IPS DF 6.9 (cell line): ENCODE data around the gene DLGAP1.

Experiments used
- DNase-seq: peaks from one replicate; pipeline ENCODE4 v3.0.0-alpha.2; 2013; ENCODE audit warnings: low read depth, low spot score
- H3K27ac ChIP-seq: one replicate; pipeline ENCODE4 v1.5.1; 2013; ENCODE audit warnings: low read length, control low read depth
- H3K27me3 ChIP-seq: 2 replicates; pipeline ENCODE4 v1.6.1; 2013; ENCODE audit warnings: mild to moderate bottlenecking, low read length; ENCODE audit not compliant: control insufficient read depth, insufficient read depth
- H3K36me3 ChIP-seq: 2 replicates; pipeline ENCODE4 v1.6.1; 2013; ENCODE audit warnings: low read length; ENCODE audit not compliant: control insufficient read depth, insufficient read depth
- H3K4me1 ChIP-seq: 2 replicates; pipeline ENCODE4 v1.6.1; 2013; ENCODE audit warnings: low read length; ENCODE audit not compliant: control insufficient read depth, insufficient read depth
- H3K4me3 ChIP-seq: 2 replicates; pipeline ENCODE4 v1.5.1; 2013; ENCODE audit warnings: mild to moderate bottlenecking, low read length
- H3K9me3 ChIP-seq: 2 replicates; pipeline ENCODE4 v1.6.1; 2013; ENCODE audit warnings: low read length, inconsistent platforms; ENCODE audit not compliant: control insufficient read depth, insufficient read depth
- WGBS: extraction: QIAGEN DNeasy Blood & Tissue Kit; methylation state at CpG from one replicate; pipeline ENCODE4 v1.1.7; 2013; ENCODE audit warnings: mixed read lengths, missing lambda C conversion rate; ENCODE audit not compliant: insufficient read length, insufficient coverage; 5-methylcytosine and 5-hydroxymethylcytosine counted together

Gene DLGAP1

GRCh38 chr18:4196351-4196750 lies 258.8 kb downstream of the DLGAP1 start:
- H3K36me3 ChIP-seq = no peaks in the 10 kb centered on the region
- no peak for DNase-seq
- H3K4me1 ChIP-seq = peaks cover 2% of the 10 kb centered on the region; the same call in 1 of the 2 replicates
- H3K27me3 ChIP-seq = no peaks in the 10 kb centered on the region
- no peak overlapping the region for H3K27ac ChIP-seq
- no peak overlapping the region for H3K4me3 ChIP-seq
- no CpG with 5 or more reads among the region's 4 CpGs for WGBS
- no peaks in the 10 kb centered on the region for H3K9me3 ChIP-seq

- no peak for DNase-seq
- WGBS = no CpG with 5 or more reads among the region's 3 CpGs
- Histone ChIP-seq H3K4me3 (no peak overlapping the region), H3K36me3 (no peaks in the 10 kb centered on the region), H3K27ac (no peak overlapping the region), H3K27me3 (no peaks in the 10 kb centered on the region), H3K4me1 (peaks cover 2% of the 10 kb centered on the region; the same call in 1 of the 2 replicates), H3K9me3 (no peaks in the 10 kb centered on the region)
Measured at GRCh38 chr18:4193086-4193485, 262.0 kb downstream of the DLGAP1 start.

GRCh38 chr18:4181882-4182568 lies 273.1 kb downstream of the DLGAP1 start:
- no peaks in the 10 kb centered on the region for H3K9me3 ChIP-seq
- no CpG with 5 or more reads among the region's 7 CpGs for WGBS
- no peak overlapping the region for H3K4me3 ChIP-seq
- peak; percentile 33 for DNase-seq
- no peaks in the 10 kb centered on the region for H3K27me3 ChIP-seq
- H3K27ac ChIP-seq = no peak overlapping the region
- H3K36me3 ChIP-seq = no peaks in the 10 kb centered on the region
- no peaks in the 10 kb centered on the region; the same call in 1 of the 2 replicates for H3K4me1 ChIP-seq

- DNase-seq = no peak
Measured at GRCh38 chr18:4181086-4181485, 274.0 kb downstream of the DLGAP1 start.

GRCh38 chr18:4172196-4173100 lies 282.7 kb downstream of the DLGAP1 start:
- no peaks in the 10 kb centered on the region for H3K9me3 ChIP-seq
- no peaks in the 10 kb centered on the region for H3K4me1 ChIP-seq

More at GRCh38 chr18:4181086-4181485, 274.0 kb downstream of the DLGAP1 start:
- Histone ChIP-seq H3K9me3 (no peaks in the 10 kb centered on the region), H3K36me3 (no peaks in the 10 kb centered on the region), H3K27ac (no peak overlapping the region), H3K4me3 (no peak overlapping the region), H3K4me1 (no peaks in the 10 kb centered on the region; the same call in 1 of the 2 replicates), H3K27me3 (no peaks in the 10 kb centered on the region)
- no CpG with 5 or more reads among the region's 3 CpGs for WGBS

GRCh38 chr18:4157352-4157751 lies 297.8 kb downstream of the DLGAP1 start:
- Histone ChIP-seq H3K27ac (no peak overlapping the region), H3K36me3 (no peaks in the 10 kb centered on the region), H3K27me3 (no peaks in the 10 kb centered on the region), H3K4me1 (peaks cover 3% of the 10 kb centered on the region), H3K9me3 (no peaks in the 10 kb centered on the region), H3K4me3 (no peak overlapping the region)
- no peak for DNase-seq
- no CpG with 5 or more reads among the region's 4 CpGs for WGBS

More at GRCh38 chr18:4172196-4173100, 282.7 kb downstream of the DLGAP1 start:
- Histone ChIP-seq H3K4me3 (no peak overlapping the region), H3K36me3 (no peaks in the 10 kb centered on the region), H3K27ac (no peak overlapping the region), H3K27me3 (no peaks in the 10 kb centered on the region)
- DNase-seq = no peak
- WGBS = no CpG with 5 or more reads among the region's 6 CpGs

GRCh38 chr18:4146797-4147196 lies 308.3 kb downstream of the DLGAP1 start:
- H3K36me3 ChIP-seq = no peaks in the 10 kb centered on the region
- WGBS = no CpG with 5 or more reads among the region's 1 CpG
- H3K9me3 ChIP-seq = no peaks in the 10 kb centered on the region
- no peak for DNase-seq
- no peak overlapping the region for H3K27ac ChIP-seq
- no peaks in the 10 kb centered on the region for H3K27me3 ChIP-seq
- H3K4me1 ChIP-seq = peaks cover 4% of the 10 kb centered on the region
- no peak overlapping the region for H3K4me3 ChIP-seq

- no peak for DNase-seq
- no peak overlapping the region for H3K4me3 ChIP-seq
- peaks cover 3% of the 10 kb centered on the region; the same call in 1 of the 2 replicates for H3K4me1 ChIP-seq
- H3K27me3 ChIP-seq = no peaks in the 10 kb centered on the region
- H3K36me3 ChIP-seq = no peaks in the 10 kb centered on the region
- no CpG with 5 or more reads among the region's 1 CpG for WGBS
- no peak overlapping the region for H3K27ac ChIP-seq
- no peaks in the 10 kb centered on the region for H3K9me3 ChIP-seq
Measured at GRCh38 chr18:4144201-4144600, 310.9 kb downstream of the DLGAP1 start.

GRCh38 chr18:4143585-4143984 lies 311.5 kb downstream of the DLGAP1 start:
- Histone ChIP-seq H3K27me3 (no peaks in the 10 kb centered on the region), H3K9me3 (no peaks in the 10 kb centered on the region), H3K4me1 (peaks cover 3% of the 10 kb centered on the region; the same call in 1 of the 2 replicates), H3K36me3 (no peaks in the 10 kb centered on the region), H3K4me3 (no peak overlapping the region), H3K27ac (no peak overlapping the region)
- DNase-seq = no peak
- WGBS = no CpG with 5 or more reads among the region's 1 CpG

GRCh38 chr18:4142876-4143275 lies 312.2 kb downstream of the DLGAP1 start:
- WGBS = no CpG with 5 or more reads among the region's 5 CpGs
- Histone ChIP-seq H3K27me3 (no peaks in the 10 kb centered on the region), H3K36me3 (no peaks in the 10 kb centered on the region), H3K27ac (no peak overlapping the region), H3K9me3 (no peaks in the 10 kb centered on the region), H3K4me1 (no peaks in the 10 kb centered on the region), H3K4me3 (no peak overlapping the region)
- no peak for DNase-seq
